Esophagus muscularis mucosa (tissue), 3 donors: ENCODE results near the gene RBM8A.

ENCODE experiments used
- POLR2A ChIP-seq: fragments of 450-650 bp; IDR thresholded peaks from one replicate; pipeline ENCODE4 v1.6.1; 2017; ENCODE audit warnings: antibody characterized with exemption, moderate library complexity, mild to moderate bottlenecking, low read depth
- POLR2AphosphoS5 ChIP-seq, 2 donors: sonication (generic); formaldehyde crosslinking; IDR thresholded peaks; one replicate each; pipeline ENCODE4 v1.6.1; 2017; ENCODE audit warnings: antibody characterized with exemption in 2 of 2
- TF ChIP-seq, protein P1 (sequence below), 3 experiments: fragments of 200-600 bp in 2 of 3; fragments of 450-650 bp in 1 of 3; sonication (generic) in 2 of 3; IDR thresholded peaks; one replicate each; pipeline ENCODE4 v1.5.1; 2017 to 2019; ENCODE audit warnings: antibody characterized with exemption in 3 of 3, mild to moderate bottlenecking in 2 of 3, moderate library complexity in 1 of 3

GRCh38 chr1:145942405-145942804 is 15.1 kb upstream of the RBM8A start:
- TF ChIP-seq, protein P1, sequence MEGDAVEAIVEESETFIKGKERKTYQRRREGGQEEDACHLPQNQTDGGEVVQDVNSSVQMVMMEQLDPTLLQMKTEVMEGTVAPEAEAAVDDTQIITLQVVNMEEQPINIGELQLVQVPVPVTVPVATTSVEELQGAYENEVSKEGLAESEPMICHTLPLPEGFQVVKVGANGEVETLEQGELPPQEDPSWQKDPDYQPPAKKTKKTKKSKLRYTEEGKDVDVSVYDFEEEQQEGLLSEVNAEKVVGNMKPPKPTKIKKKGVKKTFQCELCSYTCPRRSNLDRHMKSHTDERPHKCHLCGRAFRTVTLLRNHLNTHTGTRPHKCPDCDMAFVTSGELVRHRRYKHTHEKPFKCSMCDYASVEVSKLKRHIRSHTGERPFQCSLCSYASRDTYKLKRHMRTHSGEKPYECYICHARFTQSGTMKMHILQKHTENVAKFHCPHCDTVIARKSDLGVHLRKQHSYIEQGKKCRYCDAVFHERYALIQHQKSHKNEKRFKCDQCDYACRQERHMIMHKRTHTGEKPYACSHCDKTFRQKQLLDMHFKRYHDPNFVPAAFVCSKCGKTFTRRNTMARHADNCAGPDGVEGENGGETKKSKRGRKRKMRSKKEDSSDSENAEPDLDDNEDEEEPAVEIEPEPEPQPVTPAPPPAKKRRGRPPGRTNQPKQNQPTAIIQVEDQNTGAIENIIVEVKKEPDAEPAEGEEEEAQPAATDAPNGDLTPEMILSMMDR (IDR thresholded peaks at IDR 0.05), result no peak
- no peak for TF ChIP-seq POLR2A
- no peak for TF ChIP-seq POLR2AphosphoS5 (IDR thresholded peaks at IDR 0.05)
